Colon (tissue), 2 donors: ENCODE data around the gene LACC1.

Experiments
- FAIRE-seq: peaks from 2 replicates; lab custom pipeline; 2012; peaks lifted over from hg19 to GRCh38; lab: Jason Lieb, UNC
- donor health status: control.
- donor health status: control.

The LACC1 gene

GRCh38 chr13:43884222-43884621, 4.5 kb downstream of the LACC1 start:
- FAIRE-seq: no peak

- FAIRE-seq: peak; percentile 38
These were observed 14.7 kb downstream of the LACC1 start for GRCh38 chr13:43894438-43894837.

GRCh38 chr13:43895940-43896339, 16.2 kb downstream of the LACC1 start:
- FAIRE-seq: no peak

- peak; percentile 61 for FAIRE-seq
These were observed 25.8 kb downstream of the LACC1 start for GRCh38 chr13:43905435-43906031.

- peak; percentile 5 for FAIRE-seq
These were observed 28.7 kb downstream of the LACC1 start for GRCh38 chr13:43908156-43909126.

- FAIRE-seq: no peak
These were observed 31.2 kb downstream of the LACC1 start for GRCh38 chr13:43910856-43911255.

GRCh38 chr13:43911278-43911677, 31.6 kb downstream of the LACC1 start:
- FAIRE-seq: no peak

- no peak for FAIRE-seq
These were observed 32.2 kb downstream of the LACC1 start for GRCh38 chr13:43911871-43912270.

- no peak for FAIRE-seq
These were observed 35.7 kb downstream of the LACC1 start for GRCh38 chr13:43915451-43915850.

- FAIRE-seq: no peak
These were observed 37.1 kb downstream of the LACC1 start for GRCh38 chr13:43916828-43917227.

GRCh38 chr13:43918636-43919035, 38.9 kb downstream of the LACC1 start:
- FAIRE-seq: no peak

- no peak for FAIRE-seq
These were observed 41.4 kb downstream of the LACC1 start for GRCh38 chr13:43920965-43921674.

GRCh38 chr13:43924549-43925245, 45.0 kb downstream of the LACC1 start:
- FAIRE-seq: no peak

GRCh38 chr13:43929947-43930346, 50.2 kb downstream of the LACC1 start:
- no peak for FAIRE-seq

- FAIRE-seq: no peak
These were observed 53.7 kb downstream of the LACC1 start for GRCh38 chr13:43933378-43933777.

GRCh38 chr13:43934273-43934672, 54.6 kb downstream of the LACC1 start:
- no peak for FAIRE-seq

GRCh38 chr13:43935878-43936277, 56.2 kb downstream of the LACC1 start:
- FAIRE-seq: no peak

- FAIRE-seq: no peak
These were observed 56.9 kb downstream of the LACC1 start for GRCh38 chr13:43936647-43937046.

- no peak for FAIRE-seq
These were observed 58.1 kb downstream of the LACC1 start for GRCh38 chr13:43937839-43938238.

GRCh38 chr13:43938449-43938848, 58.7 kb downstream of the LACC1 start:
- FAIRE-seq: no peak

GRCh38 chr13:43939086-43939485, 59.4 kb downstream of the LACC1 start:
- no peak for FAIRE-seq

- FAIRE-seq: no peak
These were observed 62.6 kb downstream of the LACC1 start for GRCh38 chr13:43942286-43942685.
